Measurements from ENCODE around the gene CATSPERZ.

The CATSPERZ gene, protein sequence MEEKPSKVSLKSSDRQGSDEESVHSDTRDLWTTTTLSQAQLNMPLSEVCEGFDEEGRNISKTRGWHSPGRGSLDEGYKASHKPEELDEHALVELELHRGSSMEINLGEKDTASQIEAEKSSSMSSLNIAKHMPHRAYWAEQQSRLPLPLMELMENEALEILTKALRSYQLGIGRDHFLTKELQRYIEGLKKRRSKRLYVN

DNA sequence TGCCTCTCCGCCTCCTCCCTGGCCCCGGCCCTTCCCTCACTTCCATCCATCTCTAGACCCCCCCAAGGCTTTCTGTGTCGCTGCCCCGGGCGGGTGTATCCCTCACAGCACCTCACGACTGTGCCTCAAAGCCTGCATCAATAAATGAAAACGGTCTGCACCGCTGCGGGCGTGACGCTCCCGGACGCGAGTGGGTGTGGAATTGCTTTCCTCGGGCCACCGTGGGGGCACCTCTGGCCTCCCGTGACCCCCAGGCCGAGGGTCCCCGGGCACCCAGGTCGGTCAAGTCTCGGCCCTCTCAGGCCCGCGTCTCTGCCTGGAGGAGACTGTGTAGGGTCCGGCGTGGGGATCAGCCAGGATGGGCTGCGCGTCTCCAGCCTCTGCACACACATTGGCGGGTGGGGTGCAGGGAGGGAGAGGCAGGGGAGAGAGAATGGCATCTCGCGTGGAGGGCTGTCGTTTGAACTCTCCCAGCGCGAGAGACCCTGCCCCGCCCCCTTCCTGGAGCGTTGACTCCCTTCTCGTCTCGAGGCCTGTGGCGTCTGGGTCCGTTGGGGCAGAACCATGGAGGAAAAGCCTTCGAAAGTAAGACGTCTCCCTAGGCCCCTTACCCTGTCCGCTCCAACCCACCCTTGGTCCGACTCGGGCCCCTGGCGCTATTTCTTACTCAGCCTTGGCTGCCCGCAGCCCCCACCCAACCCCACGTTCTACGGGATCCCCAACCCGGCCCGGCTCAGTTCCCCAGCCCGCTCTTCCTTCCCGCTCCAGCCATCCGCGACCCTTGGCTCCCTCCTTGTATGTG lies at the start of gene CATSPERZ:
Gene CATSPERZ, plus strand, starts transcription at position 512 of the 802 bp plus-strand sequence. Its CDS starts 53 bp downstream, at position 565.
- FAIRE-seq, result no peak

DNA sequence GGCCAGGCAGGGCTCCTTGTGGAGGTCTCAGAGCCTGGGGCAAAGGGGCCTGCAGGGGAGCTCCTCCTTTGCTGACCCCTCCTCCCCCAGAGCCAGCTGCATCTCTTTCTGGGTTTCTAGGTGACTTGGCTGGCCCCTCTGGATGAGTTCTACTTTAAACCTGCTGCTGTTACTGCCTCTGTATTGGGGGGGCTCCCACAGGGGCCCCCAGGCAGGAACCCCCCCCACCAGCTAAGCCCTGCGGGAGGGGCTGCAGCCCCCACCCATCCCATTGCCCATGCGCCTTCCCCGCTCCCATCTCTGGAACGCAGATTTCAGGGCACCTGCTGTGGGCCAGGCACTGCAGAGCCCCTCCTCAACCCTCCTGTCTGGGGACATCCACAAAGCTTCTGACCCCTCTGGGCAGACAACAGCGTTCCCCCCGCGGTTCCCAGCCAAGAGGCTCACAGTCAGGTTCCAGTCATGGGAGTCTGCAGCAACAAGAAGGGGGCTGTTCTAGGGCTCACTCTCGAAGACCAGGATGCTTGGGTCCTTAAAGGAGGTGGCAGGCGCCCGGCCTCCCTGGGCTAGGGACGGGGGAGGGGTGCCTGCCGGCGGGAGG lies 49.6 kb upstream of the CATSPERZ start:
- no peak for FAIRE-seq

DNA sequence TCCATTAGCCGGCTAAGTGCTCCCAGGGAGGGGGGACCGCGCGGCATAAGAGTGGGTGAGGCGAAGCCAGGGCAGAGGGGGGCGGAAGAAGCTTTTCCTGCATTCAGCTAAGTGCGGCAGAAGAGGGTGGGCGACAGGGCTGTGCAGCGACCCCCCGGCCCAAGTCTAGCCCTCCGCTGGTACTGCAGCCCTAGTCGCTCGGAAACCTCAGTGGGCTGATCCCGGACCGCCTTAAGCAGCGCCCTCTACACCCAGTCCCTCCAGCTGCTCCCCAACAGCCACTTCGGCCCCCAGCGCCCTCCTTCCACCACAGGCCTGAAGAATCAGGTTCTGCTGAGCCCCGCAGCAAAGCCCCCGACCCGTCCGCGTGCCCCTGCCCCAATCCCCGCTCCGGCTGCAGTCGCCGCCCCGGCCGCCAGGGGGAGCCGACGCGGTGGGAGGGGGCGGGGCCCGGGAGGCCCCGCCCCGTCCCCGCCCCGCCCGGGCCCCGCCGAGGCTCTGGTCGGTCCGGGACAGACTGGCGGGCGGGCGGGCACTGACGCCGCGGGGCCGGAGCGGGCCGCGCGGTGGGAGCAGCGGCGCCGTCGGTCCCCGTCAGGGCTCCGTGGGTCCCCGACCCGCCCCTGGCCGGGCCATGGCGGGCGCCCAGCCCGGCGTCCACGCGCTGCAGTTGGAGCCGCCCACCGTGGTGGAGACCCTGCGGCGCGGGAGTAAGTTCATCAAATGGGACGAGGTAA lies 49.0 kb upstream of the CATSPERZ start, which contains the start of gene PLCB3:
Gene PLCB3, plus strand, starts transcription at position 515 of the 737 bp plus-strand sequence. Its CDS starts 120 bp downstream, at position 635.
- FAIRE-seq, result no peak

DNA sequence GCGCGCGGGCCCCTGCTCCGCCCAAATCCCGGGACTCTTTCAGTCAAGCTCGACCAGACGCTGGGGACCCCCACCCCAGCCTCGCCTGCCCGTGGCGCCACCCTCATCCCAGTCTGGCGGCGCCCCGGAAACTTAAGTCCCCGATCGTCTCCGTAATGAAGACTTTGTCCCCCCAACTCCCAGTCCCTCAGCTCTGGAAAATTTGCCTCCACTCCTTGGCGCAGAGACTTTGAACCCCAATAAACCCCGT lies 48.5 kb upstream of the CATSPERZ start:
- no peak for FAIRE-seq

DNA sequence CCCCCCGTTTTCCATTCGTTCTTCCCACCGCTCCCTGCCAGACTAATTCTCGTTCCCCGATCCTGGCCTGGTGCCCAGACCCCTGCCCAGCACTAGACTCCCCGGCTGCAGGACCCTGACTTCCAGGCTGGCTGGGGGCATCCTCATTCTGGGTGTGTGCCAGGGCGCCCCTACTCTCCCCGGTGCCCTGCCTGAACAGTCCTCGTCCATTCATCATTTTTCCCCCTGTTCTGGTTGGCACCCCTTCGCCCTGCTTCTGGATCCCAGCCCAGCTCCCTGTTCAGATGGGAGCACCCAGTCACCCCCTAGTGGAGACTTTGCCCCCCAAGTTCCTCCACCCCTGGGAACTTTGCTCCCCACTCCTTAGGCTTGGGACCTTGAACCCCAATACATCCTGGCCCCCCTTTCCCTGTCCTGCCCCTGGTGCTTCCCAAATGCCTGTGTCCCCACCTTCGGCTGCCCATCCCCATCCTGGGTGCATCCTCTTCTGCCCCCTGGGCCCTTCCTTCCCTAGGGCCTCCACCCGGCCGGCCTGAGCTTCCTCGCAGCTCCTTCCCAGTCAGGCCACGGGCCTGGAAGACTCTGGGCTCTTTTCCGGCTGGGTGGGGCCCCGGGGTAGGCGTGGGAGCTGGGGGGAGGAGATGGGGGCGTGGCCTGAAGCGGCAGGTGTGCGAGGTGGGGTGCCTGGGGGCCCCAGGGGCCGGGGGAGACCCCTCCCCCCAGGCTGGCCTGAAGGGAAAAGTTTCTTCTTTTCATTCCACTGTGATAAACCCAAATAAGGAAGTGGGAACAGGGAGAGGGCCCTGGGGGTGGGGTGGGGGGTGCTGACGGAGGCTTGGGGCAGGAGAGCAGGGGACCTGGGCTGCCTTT lies 47.9 kb upstream of the CATSPERZ start:
- no peak for FAIRE-seq

DNA sequence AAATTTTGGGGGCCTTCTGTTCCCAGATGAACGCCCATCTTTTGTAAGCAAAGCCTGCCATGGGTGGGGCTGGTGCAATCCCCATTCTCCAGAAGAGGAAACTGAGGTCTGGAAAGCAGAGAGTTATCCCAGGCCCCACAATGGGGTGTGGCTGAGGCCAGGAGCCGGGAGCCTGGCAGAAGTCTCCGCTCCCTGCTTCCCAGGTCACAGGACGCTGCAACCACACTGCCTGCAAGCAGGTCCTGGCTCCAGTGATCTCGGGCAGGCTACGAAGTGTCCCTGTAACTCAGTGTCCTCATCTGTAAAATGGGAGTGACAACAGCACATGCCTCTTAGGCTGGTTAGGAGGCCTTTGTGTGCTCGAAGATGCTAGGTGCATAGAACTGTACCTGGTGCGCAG lies 47.1 kb upstream of the CATSPERZ start:
- no peak for FAIRE-seq

DNA sequence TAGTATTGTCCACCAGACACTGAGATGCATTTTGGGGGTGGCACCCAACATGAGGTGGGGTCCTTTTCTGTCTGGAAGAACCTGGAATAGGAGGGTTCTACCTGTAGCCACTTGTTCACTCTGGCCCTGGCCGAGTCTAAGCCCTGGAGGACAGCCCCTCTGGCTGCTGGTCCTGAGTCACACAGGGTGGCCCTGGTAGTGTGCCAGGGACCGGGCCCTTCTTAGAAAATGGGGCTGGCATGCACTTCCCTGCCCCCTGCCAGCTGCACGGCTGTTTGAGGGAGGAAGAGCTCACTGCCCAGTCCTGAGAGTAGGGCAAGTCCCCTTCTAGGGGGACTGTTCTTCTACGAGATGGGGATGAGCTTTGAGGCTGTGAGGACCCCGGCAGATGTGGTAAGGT lies 46.7 kb upstream of the CATSPERZ start:
- FAIRE-seq, result no peak

DNA sequence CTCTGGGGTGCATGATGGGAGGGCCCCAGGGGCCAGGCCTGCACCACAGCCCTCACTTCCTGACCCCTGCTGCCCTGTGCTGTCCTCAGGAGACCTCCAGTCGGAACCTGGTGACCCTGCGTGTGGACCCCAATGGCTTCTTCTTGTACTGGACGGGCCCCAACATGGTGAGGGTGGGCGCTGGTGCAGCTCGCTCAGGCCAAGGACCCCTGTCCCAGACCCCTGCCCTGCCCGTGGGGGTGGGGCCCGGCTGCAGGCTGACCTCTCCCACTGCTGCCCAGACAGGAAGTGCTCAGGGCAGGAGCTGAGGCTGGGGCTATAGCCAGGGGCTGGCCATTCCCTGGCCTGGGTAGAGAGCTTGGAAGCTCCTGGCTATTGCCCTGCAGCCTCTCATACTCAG lies 45.8 kb upstream of the CATSPERZ start:
- FAIRE-seq, result no peak

DNA sequence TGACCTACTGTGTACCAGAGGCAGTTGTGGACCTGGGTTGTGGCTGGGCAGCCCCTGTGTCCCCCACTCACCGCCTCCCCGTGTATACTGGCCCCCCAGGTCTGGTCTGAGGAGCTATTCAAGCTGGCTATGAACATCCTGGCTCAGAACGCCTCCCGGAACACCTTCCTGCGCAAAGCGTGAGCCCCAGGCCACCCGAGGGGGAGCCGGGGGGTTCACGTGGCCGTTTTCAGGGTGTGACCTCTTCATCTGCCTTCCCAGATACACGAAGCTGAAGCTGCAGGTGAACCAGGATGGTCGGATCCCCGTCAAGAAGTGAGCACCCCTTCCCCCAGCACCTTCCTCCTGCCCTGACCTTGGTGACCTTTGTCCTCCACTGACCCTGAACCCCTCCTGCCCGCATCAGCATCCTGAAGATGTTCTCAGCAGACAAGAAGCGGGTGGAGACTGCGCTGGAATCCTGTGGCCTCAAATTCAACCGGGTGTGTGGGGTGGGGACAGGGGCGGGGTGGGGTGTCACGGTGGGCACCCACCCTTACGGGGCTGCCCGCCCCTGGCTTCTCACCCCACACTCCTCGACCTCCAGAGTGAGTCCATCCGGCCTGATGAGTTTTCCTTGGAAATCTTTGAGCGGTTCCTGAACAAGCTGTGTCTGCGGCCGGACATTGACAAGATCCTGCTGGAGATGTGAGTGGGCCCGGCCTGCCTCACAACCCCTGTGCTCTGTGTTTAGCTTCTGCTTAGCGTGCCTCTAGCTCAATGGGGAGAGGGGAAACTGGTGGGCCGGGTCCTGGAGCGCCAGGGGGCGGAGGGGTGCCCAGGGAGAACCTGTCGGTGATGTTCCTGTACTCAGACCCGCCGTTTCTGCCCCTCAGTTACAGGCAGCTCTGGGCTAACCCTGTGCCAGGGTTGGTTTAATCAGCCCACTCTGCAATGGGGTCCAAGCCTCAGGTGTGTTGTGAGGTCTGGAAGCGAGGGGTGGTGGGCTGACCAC lies 44.7 kb upstream of the CATSPERZ start:
- FAIRE-seq, result no peak

DNA sequence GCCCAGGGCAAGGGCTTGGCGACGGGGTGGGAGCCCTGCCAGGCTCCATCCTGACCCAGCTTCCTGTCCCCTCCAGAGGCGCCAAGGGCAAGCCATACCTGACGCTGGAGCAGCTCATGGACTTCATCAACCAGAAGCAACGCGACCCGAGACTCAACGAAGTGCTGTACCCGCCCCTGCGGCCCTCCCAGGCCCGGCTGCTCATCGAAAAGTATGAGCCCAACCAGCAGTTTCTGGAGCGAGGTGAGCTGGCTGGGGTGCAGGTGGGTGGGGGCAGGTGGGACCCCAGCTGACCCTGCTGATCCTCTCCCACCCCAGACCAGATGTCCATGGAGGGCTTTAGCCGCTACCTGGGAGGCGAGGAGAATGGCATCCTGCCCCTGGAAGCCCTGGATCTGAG lies 43.9 kb upstream of the CATSPERZ start:
- no peak for FAIRE-seq

DNA sequence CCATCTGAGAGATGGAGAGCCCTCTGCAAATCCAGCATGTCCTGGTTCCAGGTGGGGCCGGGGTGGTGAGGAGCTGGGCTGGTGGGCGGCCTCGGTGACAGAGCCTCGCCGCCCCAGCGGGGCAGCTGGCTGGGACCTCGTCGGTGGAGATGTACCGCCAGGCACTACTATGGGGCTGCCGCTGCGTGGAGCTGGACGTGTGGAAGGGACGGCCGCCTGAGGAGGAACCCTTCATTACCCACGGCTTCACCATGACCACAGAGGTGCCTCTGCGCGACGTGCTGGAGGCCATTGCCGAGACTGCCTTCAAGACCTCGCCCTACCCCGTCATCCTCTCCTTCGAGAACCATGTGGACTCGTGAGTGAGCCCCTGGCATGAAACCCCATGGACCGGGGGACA lies 41.8 kb upstream of the CATSPERZ start:
- FAIRE-seq, result no peak

DNA sequence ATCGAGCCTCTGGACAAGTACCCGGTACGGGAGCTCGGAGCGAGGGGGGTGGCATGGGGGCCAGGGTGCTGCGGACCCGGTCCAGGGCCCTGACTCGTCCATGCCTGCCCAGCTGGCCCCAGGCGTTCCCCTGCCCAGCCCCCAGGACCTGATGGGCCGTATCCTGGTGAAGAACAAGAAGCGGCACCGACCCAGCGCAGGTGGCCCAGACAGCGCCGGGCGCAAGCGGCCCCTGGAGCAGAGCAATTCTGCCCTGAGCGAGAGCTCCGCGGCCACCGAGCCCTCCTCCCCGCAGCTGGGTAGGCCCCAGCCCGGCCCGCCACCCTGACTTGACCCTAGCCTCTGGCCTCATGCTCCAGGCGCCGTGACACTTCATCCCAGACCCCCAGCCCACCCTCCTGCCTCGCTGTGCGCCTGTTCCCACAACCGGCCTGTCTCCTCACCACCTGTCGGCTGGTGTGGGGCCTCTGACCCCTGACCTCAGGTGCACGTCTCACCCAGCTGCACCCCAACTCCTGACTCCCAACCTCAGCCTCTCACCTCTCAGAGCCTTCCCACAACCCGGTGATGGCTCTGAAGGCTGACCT lies 41.1 kb upstream of the CATSPERZ start:
- no peak for FAIRE-seq

DNA sequence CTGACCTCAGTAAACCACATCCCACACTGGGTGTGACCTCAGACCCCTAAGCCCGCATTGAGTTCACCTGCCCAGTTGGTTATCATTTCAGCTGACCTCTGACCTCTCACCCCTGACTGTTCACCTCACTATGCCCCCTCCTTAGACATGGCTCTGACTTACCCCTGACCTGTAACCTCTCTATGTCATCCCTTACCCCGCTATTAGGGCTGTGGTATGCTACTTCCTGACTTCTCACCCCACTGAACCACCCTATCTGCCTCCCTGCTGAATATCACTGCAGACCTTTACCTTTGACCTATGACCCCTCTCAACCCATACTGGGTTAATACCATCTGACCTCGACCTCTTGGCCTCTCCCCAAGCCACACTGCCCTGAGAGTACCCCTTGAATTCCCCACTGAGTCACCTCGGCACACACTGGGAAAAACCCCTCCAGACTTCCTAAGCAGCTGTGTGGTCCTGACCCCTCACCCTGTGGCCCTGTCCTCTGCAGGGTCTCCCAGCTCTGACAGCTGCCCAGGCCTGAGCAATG lies 40.6 kb upstream of the CATSPERZ start:
- FAIRE-seq, result no peak

DNA sequence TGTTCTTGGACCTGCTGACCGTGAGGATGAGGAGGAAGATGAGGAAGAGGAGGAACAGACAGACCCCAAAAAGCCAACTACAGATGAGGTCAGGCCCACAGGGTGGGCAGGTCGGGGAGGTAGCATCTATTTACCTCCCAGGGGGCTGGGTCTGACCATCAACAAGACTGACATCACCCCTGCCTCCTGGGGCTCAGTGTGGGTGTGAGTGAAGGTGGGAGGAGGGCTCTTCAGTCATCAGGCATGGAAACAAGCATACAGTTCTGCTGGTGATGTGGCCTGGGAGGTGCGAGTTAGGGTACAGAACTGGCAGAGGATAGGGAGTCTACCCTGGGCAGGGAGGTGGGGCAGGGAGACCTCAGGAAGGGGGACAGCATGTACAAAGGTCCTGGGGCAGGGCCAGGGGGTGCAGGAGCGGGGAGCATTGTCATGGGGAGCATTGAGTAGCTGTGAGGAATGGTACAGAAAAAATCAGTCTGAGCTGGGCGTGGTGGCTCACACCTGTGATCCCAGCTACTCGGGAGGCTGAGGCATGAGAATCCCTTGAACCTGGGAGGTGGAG lies 39.9 kb upstream of the CATSPERZ start:
- no peak for FAIRE-seq

DNA sequence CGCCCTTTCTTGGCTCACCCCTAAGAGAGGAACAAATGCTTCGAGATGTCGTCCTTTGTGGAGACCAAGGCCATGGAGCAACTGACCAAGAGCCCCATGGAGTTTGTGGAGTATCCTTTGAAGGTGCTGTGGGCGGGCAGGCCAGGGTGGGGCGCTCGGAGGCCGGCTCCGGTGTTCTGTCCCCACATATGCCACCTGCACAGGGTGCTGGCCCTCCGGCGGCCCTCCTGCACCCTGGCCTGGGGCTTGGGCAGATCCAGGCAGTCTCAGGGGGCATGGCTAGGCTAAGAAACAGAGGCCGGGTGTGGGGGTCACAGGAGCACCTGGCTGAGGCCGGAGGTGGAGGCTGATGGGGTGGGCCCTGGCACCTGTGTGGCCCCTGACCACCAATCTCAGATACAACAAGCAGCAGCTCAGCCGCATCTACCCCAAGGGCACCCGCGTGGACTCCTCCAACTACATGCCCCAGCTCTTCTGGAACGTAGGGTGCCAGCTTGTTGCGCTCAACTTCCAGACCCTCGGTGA lies 38.5 kb upstream of the CATSPERZ start:
- no peak for FAIRE-seq

DNA sequence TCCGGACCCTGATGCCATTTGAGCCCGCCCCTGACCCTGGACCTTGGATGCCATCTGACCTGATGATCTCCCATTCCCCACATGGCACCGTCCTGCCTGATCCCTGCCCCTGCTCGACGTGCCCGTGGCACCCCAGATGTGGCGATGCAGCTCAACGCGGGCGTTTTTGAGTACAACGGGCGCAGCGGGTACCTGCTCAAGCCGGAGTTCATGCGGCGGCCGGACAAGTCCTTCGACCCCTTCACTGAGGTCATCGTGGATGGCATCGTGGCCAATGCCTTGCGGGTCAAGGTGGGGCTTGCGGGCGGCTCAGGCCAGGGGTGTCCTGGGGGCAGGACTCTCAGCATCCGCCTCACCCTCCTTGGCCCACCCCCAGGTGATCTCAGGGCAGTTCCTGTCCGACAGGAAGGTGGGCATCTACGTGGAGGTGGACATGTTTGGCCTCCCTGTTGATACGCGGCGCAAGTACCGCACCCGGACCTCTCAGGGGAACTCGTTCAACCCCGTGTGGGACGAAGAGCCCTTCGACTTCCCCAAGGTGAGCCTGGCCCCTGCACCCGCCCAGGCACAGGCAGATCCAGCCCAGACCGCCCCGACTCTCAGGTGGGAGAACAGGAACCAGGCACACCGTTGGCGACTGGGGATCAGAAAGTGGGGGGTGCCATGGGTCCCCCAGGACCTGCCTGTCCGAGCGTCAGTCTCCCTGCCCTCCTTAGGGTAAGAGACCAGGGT lies 37.7 kb upstream of the CATSPERZ start:
- FAIRE-seq, result no peak

DNA sequence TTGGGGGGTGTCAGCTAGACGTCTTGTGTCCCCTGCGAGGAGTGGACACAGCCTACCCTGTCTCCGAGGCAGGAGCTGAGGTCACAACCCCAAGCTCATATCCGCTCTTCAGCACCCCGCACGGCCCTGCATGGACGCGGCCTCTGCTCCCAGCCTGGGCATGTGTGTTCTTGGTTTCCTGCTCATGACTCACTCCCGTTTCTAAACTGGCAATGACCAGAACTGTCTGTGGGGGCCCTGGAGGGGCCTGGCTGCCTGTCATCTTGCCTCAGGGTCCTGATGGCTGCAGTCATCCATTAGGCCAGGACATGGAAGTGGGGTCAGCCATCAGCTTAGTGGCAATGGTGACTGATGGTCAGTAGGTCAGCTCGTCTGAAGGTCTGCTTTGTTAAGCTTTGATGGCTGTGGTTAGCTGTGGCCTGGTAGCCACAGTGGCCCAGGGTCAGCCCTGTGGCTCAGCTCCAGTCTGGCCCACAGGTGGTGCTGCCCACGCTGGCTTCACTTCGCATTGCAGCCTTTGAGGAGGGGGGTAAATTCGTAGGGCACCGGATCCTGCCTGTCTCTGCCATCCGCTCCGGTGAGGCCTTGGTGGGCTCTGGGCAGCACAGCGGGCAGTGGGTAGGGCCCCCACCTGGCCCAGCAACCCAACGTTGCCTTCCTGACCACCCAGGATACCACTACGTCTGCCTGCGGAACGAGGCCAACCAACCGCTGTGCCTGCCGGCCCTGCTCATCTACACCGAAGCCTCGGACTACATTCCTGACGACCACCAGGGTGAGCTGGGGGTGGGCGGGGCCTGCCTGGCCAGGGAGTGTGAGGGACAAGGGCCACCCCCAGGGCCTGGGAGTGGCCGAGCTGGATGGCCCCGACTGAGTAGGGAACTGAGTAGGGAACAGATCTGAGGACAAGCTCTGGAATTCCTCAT lies 36.9 kb upstream of the CATSPERZ start:
- FAIRE-seq, result no peak

DNA sequence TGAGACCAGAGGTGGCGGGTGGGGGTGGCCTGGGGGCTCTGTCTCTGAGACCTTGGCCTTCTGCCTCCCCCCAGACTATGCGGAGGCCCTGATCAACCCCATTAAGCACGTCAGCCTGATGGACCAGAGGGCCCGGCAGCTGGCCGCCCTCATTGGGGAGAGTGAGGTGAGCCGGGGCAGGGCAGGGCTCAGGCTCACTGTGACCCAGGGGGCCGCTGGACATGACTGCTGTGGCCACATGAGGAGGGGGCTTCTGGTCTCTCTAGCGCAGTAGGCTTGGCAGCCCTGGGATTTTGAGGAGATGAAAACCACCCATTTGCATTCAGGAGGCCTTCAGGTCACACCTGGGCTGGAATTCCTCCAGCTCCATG lies 36.2 kb upstream of the CATSPERZ start:
- FAIRE-seq, result no peak

Data from islet of Langerhans (tissue), 1 donor.